Measurements from ENCODE around the gene MPO.

MPO gene

DNA sequence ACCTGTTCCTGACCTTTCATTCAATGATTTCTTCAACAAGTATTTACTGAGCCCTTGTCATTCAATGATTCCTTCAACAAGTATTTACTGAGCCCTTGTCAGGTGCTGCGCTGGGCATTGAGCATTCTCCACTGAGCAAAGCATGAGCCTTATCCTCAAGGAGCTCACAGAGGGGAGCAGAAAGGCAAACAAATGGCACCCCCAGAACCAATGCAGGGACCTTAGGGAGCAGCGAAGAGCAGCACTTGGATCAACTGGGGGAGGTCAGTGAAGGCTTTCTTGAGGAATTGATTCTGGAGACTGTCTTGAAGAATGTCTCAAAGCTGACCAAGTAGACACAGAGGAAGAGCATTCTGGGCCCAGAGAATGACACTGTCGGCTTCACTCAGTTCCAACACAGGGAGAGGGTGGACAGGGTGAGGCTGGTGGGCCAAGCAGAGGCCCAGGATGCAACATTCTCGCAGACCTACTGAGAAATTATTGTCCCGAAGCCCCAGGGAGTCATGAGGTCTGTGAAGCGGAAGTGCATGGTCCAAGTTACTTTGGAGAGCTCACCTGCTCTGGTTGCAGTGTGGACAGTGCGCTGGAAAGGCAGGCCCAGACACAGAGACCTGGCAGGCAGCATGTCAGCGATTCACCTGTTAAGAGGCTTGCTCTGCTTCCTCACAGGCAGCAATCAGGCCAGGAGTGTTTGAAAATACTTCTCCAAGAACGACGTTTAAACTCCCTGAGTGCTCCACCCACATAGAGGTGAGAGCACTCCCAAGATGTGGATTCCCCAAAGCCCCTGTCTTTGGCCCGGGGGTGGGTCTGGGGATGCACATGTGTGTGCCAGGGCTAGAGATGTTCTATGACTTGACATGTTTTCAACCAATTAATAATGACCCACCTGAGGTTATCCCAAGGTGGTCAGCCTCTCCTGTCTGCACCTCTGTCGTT, 3.2 kb upstream of the MPO start:
- no peaks in the 10 kb centered on the region for H3K36me3 ChIP-seq
- TF ChIP-seq, protein P1, sequence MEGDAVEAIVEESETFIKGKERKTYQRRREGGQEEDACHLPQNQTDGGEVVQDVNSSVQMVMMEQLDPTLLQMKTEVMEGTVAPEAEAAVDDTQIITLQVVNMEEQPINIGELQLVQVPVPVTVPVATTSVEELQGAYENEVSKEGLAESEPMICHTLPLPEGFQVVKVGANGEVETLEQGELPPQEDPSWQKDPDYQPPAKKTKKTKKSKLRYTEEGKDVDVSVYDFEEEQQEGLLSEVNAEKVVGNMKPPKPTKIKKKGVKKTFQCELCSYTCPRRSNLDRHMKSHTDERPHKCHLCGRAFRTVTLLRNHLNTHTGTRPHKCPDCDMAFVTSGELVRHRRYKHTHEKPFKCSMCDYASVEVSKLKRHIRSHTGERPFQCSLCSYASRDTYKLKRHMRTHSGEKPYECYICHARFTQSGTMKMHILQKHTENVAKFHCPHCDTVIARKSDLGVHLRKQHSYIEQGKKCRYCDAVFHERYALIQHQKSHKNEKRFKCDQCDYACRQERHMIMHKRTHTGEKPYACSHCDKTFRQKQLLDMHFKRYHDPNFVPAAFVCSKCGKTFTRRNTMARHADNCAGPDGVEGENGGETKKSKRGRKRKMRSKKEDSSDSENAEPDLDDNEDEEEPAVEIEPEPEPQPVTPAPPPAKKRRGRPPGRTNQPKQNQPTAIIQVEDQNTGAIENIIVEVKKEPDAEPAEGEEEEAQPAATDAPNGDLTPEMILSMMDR (IDR thresholded peaks at IDR 0.05; ENCODE audit: low read depth, low read length) = no peak
- no peaks in the 10 kb centered on the region for H3K9me3 ChIP-seq
- DNase-seq = no peak
- no peaks in the 10 kb centered on the region for H3K4me1 ChIP-seq
- peaks cover 22% of the 10 kb centered on the region for H3K27me3 ChIP-seq
- H3K4me3 ChIP-seq (ENCODE audit: low read depth, low read length) = no peak overlapping the region

DNA sequence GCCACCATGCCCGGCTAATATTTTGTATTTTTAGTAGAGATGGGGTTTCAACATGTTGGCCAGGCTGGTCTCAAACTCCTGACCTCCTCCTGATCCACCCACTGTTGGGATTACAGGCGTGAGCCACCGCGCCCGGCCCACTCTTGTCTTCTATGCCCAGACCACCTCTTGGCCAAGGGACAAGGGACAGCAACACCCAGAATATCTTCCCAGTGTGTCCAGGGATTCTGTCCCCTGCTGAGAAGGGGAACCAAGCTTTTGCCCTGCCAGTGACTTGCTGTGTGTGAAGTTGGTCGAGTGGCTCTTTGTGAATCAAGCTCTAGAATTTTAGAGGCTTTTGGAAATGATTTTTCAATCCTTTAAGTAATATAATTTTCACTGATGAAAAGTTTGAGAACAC, 1.7 kb upstream of the MPO start:
- H3K9me3 ChIP-seq = no peaks in the 10 kb centered on the region
- H3K27me3 ChIP-seq = peaks cover 21% of the 10 kb centered on the region

DNA sequence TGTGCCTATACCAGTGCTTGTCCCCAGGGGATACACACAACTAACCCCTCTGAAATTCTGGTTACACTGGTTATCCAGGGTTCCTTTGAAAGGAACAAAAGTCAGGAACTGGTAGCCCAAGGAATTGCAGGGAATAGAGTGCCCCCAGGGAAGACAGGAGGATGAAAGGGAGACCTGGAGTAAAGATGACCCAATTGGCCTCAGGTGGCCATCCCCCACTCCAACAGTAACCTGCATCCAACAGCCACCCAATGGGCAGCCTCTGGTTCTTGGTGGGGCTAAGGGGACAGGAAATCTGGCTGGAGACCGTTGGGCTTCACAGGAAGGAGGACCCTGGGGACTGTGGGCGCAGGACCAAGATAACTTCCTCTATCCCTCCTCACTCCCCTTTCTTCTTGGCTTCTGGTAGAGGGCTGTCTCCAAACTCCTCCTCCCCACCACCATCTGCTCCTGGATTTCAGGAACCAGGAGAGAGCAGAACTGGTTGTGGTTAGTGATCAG, 826 bp upstream of the MPO start:
- H3K27me3 ChIP-seq = peaks cover 17% of the 10 kb centered on the region
- DNase-seq = no peak
- no peaks in the 10 kb centered on the region for H3K36me3 ChIP-seq
- no peak overlapping the region for H3K4me3 ChIP-seq (ENCODE audit: low read depth, low read length)
- H3K9me3 ChIP-seq = no peaks in the 10 kb centered on the region
- TF ChIP-seq, protein P1 (IDR thresholded peaks at IDR 0.05; ENCODE audit: low read depth, low read length) = no peak
- no peaks in the 10 kb centered on the region for H3K4me1 ChIP-seq

More for the DNA sequence above, 1.7 kb upstream of the MPO start:
- TF ChIP-seq, protein P1 (IDR thresholded peaks at IDR 0.05; ENCODE audit: low read depth, low read length) = no peak
- DNase-seq = no peak
- no peaks in the 10 kb centered on the region for H3K4me1 ChIP-seq
- no peak overlapping the region for H3K4me3 ChIP-seq (ENCODE audit: low read depth, low read length)
- no peaks in the 10 kb centered on the region for H3K36me3 ChIP-seq

DNA sequence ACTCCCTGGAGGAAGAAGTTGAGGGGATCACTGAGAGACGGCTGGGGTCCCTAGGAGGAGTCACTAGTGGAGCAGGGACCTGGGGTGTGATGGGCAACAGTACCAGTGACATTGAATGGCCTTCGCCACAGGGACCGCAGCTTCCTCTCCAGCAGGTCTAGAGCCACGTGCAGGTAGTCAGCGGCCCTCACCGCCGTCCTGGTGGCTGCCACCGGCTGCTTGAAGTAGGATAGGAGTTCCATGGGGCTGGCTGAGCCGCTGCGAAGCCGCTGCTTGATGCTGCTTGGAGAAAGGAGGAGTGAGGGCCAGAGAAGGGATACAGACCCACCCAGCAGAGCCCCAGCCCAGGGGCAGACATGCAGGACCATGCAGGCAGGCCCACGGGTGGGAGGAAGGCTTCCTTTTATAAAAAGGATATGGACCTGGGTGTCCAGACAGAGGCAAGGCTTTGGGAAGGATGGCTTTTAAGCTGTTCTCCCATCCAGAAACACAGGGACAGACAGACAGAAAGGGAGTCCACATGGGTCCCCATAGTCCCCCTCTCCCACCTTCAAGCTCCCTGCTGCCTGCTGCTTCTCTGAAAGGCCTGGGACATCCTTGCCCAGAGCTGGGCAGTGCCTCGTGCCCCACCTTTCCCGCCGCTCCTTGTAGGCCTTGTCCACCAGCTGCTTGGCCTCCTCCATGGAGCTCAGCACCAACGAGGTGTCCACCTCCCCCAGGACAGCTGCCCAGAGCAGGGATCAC, 827 bp downstream of the MPO start:
- H3K27me3 ChIP-seq = peaks cover 17% of the 10 kb centered on the region
- DNase-seq = no peak
- TF ChIP-seq, protein P1 (IDR thresholded peaks at IDR 0.05; ENCODE audit: low read depth, low read length) = no peak
- no peak overlapping the region for H3K4me3 ChIP-seq (ENCODE audit: low read depth, low read length)
- no peaks in the 10 kb centered on the region for H3K36me3 ChIP-seq
- no peaks in the 10 kb centered on the region for H3K9me3 ChIP-seq
- H3K4me1 ChIP-seq = no peaks in the 10 kb centered on the region

DNA sequence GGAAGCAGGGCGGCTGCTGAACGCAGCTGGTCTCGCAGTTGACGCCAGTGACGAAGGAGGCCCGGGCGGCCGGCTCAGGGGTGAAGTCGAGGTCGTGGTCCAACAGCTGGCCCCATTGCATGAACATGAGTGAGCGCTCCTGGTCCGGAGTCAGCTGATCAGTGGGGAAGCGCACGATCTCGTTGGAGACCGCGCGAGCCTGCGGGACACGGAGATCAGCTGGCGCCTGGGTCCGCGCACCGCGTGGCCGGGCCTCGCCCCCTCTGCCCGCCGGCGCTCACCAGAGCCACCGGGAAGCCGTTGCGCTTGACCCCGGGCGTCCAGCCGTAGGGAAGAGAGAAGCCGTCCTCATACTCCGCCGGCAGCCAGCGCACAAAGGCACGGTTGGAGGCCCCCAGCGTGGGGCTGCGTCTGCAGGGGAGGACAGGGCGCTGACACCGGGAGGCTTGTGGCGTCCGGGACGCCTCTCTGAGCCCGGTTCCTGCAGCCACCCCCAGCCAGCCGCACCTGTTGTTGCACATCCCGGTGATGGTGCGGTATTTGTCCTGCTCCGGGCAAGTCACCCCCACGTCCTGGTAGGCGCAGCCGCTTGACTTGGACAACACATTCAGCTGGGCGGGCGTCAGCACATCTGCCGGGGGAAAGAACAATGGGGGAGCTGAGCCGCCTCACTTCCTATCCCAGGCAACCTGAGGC, 1.6 kb downstream of the MPO start:
- no peaks in the 10 kb centered on the region for H3K9me3 ChIP-seq
- H3K4me1 ChIP-seq = no peaks in the 10 kb centered on the region
- H3K27me3 ChIP-seq = peaks cover 12% of the 10 kb centered on the region
- DNase-seq = no peak
- no peak overlapping the region for H3K4me3 ChIP-seq (ENCODE audit: low read depth, low read length)
- H3K36me3 ChIP-seq = no peaks in the 10 kb centered on the region
- TF ChIP-seq, protein P1 (IDR thresholded peaks at IDR 0.05; ENCODE audit: low read depth, low read length) = no peak

Data from BE2C (cell line).